SK-N-MC (cell line): ENCODE results near the gene PUS7.

Experiments used
- EZH2 ChIP-seq: fragments of 200-600 bp; sonication (generic); IDR thresholded peaks from one replicate; pipeline ENCODE4 v1.6.1; 2017; ENCODE audit warnings: antibody characterized with exemption
- FOXP2 ChIP-seq: optimal IDR thresholded peaks from 2 replicates; pipeline ENCODE3; 2011; ENCODE audit warnings: mild to moderate bottlenecking, moderate library complexity; ENCODE audit not compliant: insufficient read depth; ENCODE audit errors: extremely low read length, control extremely low read depth
- POLR2AphosphoS5 ChIP-seq: IDR thresholded peaks from 2 replicates; pipeline ENCODE4 v1.6.1; 2012; ENCODE audit warnings: mild to moderate bottlenecking, low read depth, low read length, borderline replicate concordance

- no peak for TF ChIP-seq POLR2AphosphoS5
- no peak for TF ChIP-seq EZH2
- no peak for TF ChIP-seq FOXP2
Observed at GRCh38 chr7:105457619-105458225, 64.3 kb downstream of the PUS7 start.
